ENCODE data around the gene NT5C.
"Not testable (repeated sequence)": the region's sequence is repeated elsewhere in the genome, so short reads cannot be mapped to it uniquely, and the experiment has no call there.

NT5C gene

DNA sequence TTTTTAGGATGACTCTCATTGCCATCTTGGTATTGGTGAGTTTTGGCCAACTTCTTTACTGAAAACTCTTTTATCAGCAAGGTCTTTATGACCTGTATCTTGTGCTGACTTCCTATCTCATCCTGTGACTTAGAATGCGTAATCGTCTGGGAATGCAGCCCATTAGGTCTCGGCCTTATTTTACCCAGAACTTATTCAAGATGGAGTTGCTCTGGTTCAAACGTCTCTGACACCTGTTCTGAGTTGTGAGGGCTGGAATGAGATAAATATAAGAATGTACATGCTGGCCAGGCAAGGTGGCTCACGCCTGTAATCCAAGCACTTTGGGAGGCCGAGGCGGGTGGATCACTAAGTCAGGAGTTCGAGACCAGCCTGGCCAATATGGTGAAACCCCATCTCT lies 26.9 kb upstream of the NT5C start:
- not testable (repeated sequence) for H3K9me3 ChIP-seq (ENCODE audit: control insufficient read depth, low read depth, low read length); H3K36me3 ChIP-seq (ENCODE audit: control insufficient read depth, low read depth, low read length); H3K4me1 ChIP-seq (ENCODE audit: control insufficient read depth, low read depth, low read length); H3K9ac ChIP-seq (ENCODE audit: low read length); H3K27ac ChIP-seq (ENCODE audit: low read length); H3K4me3 ChIP-seq (ENCODE audit: low read length); H3K27me3 ChIP-seq (ENCODE audit: control insufficient read depth, insufficient read depth, low read length)

- H3K9ac ChIP-seq (ENCODE audit: low read length): peak overlapping the region; percentile 2
- H3K4me1 ChIP-seq (ENCODE audit: control insufficient read depth, low read depth, low read length): peaks cover 18% of the 10 kb centered on the region
- H3K9me3 ChIP-seq (ENCODE audit: control insufficient read depth, low read depth, low read length): no peaks in the 10 kb centered on the region
- H3K36me3 ChIP-seq (ENCODE audit: control insufficient read depth, low read depth, low read length): no peaks in the 10 kb centered on the region
- no peak overlapping the region for H3K27ac ChIP-seq (ENCODE audit: low read length)
- H3K27me3 ChIP-seq (ENCODE audit: control insufficient read depth, insufficient read depth, low read length): no peaks in the 10 kb centered on the region
- peak overlapping the region; percentile 42 for H3K4me3 ChIP-seq (ENCODE audit: low read length)
These were observed 23.7 kb upstream of the NT5C start for GRCh38 chr17:75155191-75155601.

DNA sequence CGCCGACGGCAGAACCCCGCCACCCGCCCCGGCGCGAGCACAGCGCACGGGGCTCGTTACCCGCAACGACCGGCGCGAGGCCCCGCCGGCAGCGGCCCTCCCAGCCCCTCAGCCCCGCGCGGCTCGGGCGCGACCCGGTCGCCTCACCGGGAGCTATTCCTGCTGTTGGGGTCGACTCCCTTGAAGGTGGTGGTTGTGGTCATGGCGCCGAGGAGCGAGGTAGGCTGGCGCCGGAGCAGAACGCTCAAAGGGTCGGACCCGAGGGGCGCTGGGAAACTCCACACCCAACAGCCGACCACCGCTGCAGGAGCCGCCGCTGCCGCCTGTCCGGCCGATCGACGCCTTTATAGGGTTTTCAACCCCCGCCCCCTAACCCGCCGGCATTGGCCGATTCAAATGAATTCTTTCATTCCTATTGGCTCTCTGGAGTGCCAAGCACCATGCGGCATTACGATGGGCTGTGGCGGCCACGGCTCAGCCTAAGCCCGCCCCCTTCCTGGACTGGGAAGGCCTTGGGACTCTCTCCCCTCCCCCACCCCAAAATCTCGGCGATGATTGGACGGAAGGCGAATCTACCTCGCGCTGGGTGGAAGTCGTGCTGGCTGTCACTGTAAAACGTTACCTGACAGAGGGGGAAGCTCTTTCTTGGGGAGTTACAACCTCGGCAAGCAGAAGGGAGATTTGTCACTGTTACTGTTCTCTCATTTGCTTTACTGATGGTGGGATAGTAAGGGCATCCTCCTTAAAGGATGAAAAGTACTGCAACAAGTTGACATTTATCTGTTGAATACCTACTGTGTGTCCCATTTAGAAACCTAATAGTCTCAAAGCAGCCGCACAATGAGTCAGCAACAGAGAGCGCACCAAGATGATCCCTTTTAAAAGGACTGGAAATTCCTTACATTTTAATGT lies 22.9 kb upstream of the NT5C start, which contains the start of gene JPT1:
Gene JPT1 (minus strand): TSS at position 318 of the 912 bp plus-strand sequence. CDS start 115 bp downstream, at position 203.
- peak within 1 kb of the TSS; percentile 88 for H3K4me3 ChIP-seq (ENCODE audit: low read length)
- no peaks in the 10 kb centered on the region for H3K36me3 ChIP-seq (ENCODE audit: control insufficient read depth, low read depth, low read length)
- H3K9me3 ChIP-seq (ENCODE audit: control insufficient read depth, low read depth, low read length): no peaks in the 10 kb centered on the region
- peak within 1 kb of the TSS; percentile 86 for H3K9ac ChIP-seq (ENCODE audit: low read length)
- no peaks in the 10 kb centered on the region for H3K27me3 ChIP-seq (ENCODE audit: control insufficient read depth, insufficient read depth, low read length)
- peak within 1 kb of the TSS; percentile 22 for H3K27ac ChIP-seq (ENCODE audit: low read length)
- peaks cover 18% of the 10 kb centered on the region for H3K4me1 ChIP-seq (ENCODE audit: control insufficient read depth, low read depth, low read length)

GRCh38 chr17:75153780-75154194 lies 22.2 kb upstream of the NT5C start:
- peak overlapping the region; percentile 86 for H3K9ac ChIP-seq (ENCODE audit: low read length)
- H3K4me1 ChIP-seq (ENCODE audit: control insufficient read depth, low read depth, low read length): peaks cover 18% of the 10 kb centered on the region
- peak overlapping the region; percentile 22 for H3K27ac ChIP-seq (ENCODE audit: low read length)
- peak overlapping the region; percentile 88 for H3K4me3 ChIP-seq (ENCODE audit: low read length)
- H3K36me3 ChIP-seq (ENCODE audit: control insufficient read depth, low read depth, low read length): peaks cover 2% of the 10 kb centered on the region
- no peaks in the 10 kb centered on the region for H3K27me3 ChIP-seq (ENCODE audit: control insufficient read depth, insufficient read depth, low read length)
- no peaks in the 10 kb centered on the region for H3K9me3 ChIP-seq (ENCODE audit: control insufficient read depth, low read depth, low read length)

GRCh38 chr17:75152922-75153779 lies 21.6 kb upstream of the NT5C start:
- Histone ChIP-seq H3K27ac (ENCODE audit: low read length) (peak overlapping the region; percentile 93), H3K9me3 (ENCODE audit: control insufficient read depth, low read depth, low read length) (no peaks in the 10 kb centered on the region), H3K36me3 (ENCODE audit: control insufficient read depth, low read depth, low read length) (peaks cover 8% of the 10 kb centered on the region), H3K4me3 (ENCODE audit: low read length) (peak overlapping the region; percentile 88), H3K9ac (ENCODE audit: low read length) (peak overlapping the region; percentile 86), H3K27me3 (ENCODE audit: control insufficient read depth, insufficient read depth, low read length) (no peaks in the 10 kb centered on the region), H3K4me1 (ENCODE audit: control insufficient read depth, low read depth, low read length) (peaks cover 18% of the 10 kb centered on the region)

DNA sequence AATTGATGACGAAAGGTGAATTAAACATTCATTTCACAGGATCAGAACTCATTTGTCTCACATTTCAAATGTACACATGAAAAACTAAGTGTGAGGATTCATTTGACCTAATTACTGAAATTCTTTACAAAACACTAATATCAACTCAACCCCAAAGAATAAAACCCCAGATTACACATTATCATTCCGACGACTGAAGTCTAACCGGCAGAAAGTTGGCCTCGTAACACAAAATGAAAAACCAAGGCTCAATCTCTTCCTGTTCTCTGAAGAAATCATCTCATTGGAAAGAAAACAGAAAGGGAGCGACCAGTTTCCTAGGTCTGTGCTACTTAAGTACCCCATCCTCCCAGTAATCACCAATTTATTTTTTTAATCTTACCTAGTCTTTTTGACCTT lies 21.0 kb upstream of the NT5C start:
- H3K9me3 ChIP-seq (ENCODE audit: control insufficient read depth, low read depth, low read length): no peaks in the 10 kb centered on the region
- H3K27me3 ChIP-seq (ENCODE audit: control insufficient read depth, insufficient read depth, low read length): no peaks in the 10 kb centered on the region
- H3K27ac ChIP-seq (ENCODE audit: low read length): peak overlapping the region; percentile 93
- peaks cover 14% of the 10 kb centered on the region for H3K36me3 ChIP-seq (ENCODE audit: control insufficient read depth, low read depth, low read length)
- peak overlapping the region; percentile 86 for H3K9ac ChIP-seq (ENCODE audit: low read length)
- H3K4me1 ChIP-seq (ENCODE audit: control insufficient read depth, low read depth, low read length): peaks cover 18% of the 10 kb centered on the region
- H3K4me3 ChIP-seq (ENCODE audit: low read length): peak overlapping the region; percentile 88

- Histone ChIP-seq H3K27me3 (ENCODE audit: control insufficient read depth, insufficient read depth, low read length) (no peaks in the 10 kb centered on the region), H3K9me3 (ENCODE audit: control insufficient read depth, low read depth, low read length) (no peaks in the 10 kb centered on the region), H3K9ac (ENCODE audit: low read length) (peak overlapping the region; percentile 86), H3K4me3 (ENCODE audit: low read length) (peak overlapping the region; percentile 88), H3K4me1 (ENCODE audit: control insufficient read depth, low read depth, low read length) (peaks cover 18% of the 10 kb centered on the region), H3K27ac (ENCODE audit: low read length) (no peak overlapping the region), H3K36me3 (ENCODE audit: control insufficient read depth, low read depth, low read length) (peaks cover 20% of the 10 kb centered on the region)
These were observed 20.4 kb upstream of the NT5C start for GRCh38 chr17:75151930-75152329.

DNA sequence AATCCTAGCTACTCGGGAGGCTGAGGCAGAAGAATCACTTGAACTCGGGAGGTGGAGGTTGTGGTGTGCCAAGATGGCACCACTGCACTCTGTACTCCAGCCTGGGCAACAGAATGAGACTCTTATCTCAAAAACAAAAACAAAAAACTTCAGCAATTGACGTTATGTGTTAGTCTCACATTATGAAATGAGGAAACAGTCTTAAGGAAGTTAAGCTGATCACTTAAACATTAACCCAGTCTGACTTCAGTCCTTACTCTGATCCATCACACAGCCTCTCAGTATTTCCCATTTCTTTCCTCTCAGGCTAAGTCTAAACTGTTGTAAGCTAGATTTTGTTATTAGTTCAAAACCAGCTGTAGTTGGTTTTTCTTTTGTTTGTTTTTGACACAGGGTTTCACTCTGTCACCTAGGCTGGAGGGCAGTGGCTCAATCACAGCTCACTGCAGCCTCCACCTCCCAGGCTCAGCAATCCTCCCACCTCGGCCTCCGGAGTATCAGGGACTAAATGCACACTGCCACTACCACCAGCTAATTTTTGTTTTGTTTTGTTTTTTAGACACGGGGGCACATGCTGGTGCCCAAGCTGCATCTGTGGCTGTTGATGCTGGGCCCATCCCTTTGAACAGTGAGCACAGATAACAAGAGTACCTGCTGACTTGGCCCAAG lies 16.5 kb upstream of the NT5C start:
- Histone ChIP-seq H3K9me3 (ENCODE audit: control insufficient read depth, low read depth, low read length) (no peaks in the 10 kb centered on the region), H3K27me3 (ENCODE audit: control insufficient read depth, insufficient read depth, low read length) (no peaks in the 10 kb centered on the region), H3K4me3 (ENCODE audit: low read length) (no peak overlapping the region), H3K36me3 (ENCODE audit: control insufficient read depth, low read depth, low read length) (peaks cover 59% of the 10 kb centered on the region), H3K4me1 (ENCODE audit: control insufficient read depth, low read depth, low read length) (peaks cover 9% of the 10 kb centered on the region), H3K27ac (ENCODE audit: low read length) (no peak overlapping the region), H3K9ac (ENCODE audit: low read length) (no peak overlapping the region)

DNA sequence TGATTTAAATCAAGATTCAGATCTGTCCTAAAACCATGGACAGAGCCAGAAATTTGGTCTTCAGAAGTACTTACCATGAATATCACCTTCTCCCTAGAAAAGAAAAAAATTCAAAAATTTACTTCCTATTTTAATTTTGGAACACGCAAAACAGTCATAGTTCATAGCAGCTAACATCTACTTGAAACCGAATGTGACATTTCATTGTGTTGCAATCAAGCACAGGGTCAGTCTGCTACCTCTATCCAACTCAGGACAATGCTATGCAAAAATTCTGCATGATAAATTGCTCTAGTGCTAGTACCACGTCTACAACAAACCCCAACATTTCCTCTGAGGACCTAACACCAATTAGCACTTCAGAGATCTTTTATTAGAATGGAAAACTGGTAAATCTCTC lies 15.1 kb upstream of the NT5C start:
- H3K9me3 ChIP-seq (ENCODE audit: control insufficient read depth, low read depth, low read length): no peaks in the 10 kb centered on the region
- no peak overlapping the region for H3K4me3 ChIP-seq (ENCODE audit: low read length)
- H3K36me3 ChIP-seq (ENCODE audit: control insufficient read depth, low read depth, low read length): peaks cover 69% of the 10 kb centered on the region
- no peak overlapping the region for H3K27ac ChIP-seq (ENCODE audit: low read length)
- H3K9ac ChIP-seq (ENCODE audit: low read length): no peak overlapping the region
- H3K27me3 ChIP-seq (ENCODE audit: control insufficient read depth, insufficient read depth, low read length): no peaks in the 10 kb centered on the region
- H3K4me1 ChIP-seq (ENCODE audit: control insufficient read depth, low read depth, low read length): no peaks in the 10 kb centered on the region

- Histone ChIP-seq H3K36me3 (ENCODE audit: control insufficient read depth, low read depth, low read length) (peaks cover 85% of the 10 kb centered on the region), H3K9ac (ENCODE audit: low read length) (no peak overlapping the region), H3K4me1 (ENCODE audit: control insufficient read depth, low read depth, low read length) (no peaks in the 10 kb centered on the region), H3K27me3 (ENCODE audit: control insufficient read depth, insufficient read depth, low read length) (no peaks in the 10 kb centered on the region), H3K4me3 (ENCODE audit: low read length) (no peak overlapping the region), H3K9me3 (ENCODE audit: control insufficient read depth, low read depth, low read length) (no peaks in the 10 kb centered on the region), H3K27ac (ENCODE audit: low read length) (no peak overlapping the region)
These were observed 13.4 kb upstream of the NT5C start for GRCh38 chr17:75144816-75145512.
